ENCODE results near the gene KHSRP. TPM values are rescaled to one million over a fixed set of nuclear protein-coding genes. Genes with fewer than 3 reads are reported as not detected.

Gene KHSRP
- total RNA-seq: 186 TPM

GRCh38 chr19:6424195-6424938, at the start of gene KHSRP:
Gene KHSRP (minus strand): TSS chr19:6424811. CDS start chr19:6424701, 110 bp downstream.

GRCh38 chr19:6464070-6464873, 39.7 kb upstream of the KHSRP start, which contains the start of gene CRB3:
Gene CRB3 (plus strand): TSS chr19:6464271. CDS start chr19:6464702, 431 bp downstream.

GRCh38 chr19:6459262-6460098, 34.9 kb upstream of the KHSRP start, which contains the start of gene SLC25A23:
Gene SLC25A23 (minus strand): TSS chr19:6459792. CDS start chr19:6459628, 164 bp downstream.

GRCh38 chr19:6433663-6434062, 9.1 kb upstream of the KHSRP start, which contains the start of gene SLC25A41:
Gene SLC25A41 (minus strand): TSS chr19:6433763. CDS start chr19:6433693, 70 bp downstream.

GRCh38 chr19:6393074-6393982, 31.3 kb downstream of the KHSRP start, which contains the start of gene GTF2F1:
Gene GTF2F1 (minus strand): TSS chr19:6393164. CDS start chr19:6392995, 169 bp downstream.

GRCh38 chr19:6375411-6376010, 49.1 kb downstream of the KHSRP start, which contains the start of gene PSPN:
Gene PSPN (minus strand): TSS chr19:6375933. CDS start chr19:6375849, 84 bp downstream.

GRCh38 chr19:6372594-6373095, 52.0 kb downstream of the KHSRP start, which contains the start of gene ALKBH7:
Gene ALKBH7 (plus strand): TSS chr19:6372794. CDS start chr19:6372821, 27 bp downstream.

Small RNA genes within 50 kb of the gene (small RNA-seq; reads per million reads assigned to genes)
- gene MIR6790 (ENCODE audit: low replicate concordance) (not detected), gene MIR6885 (ENCODE audit: low replicate concordance) (not detected)

Other genes starting within 250 kb of the KHSRP start
- 31.1 TPM for gene MLLT1, start 144.8 kb downstream of the KHSRP start, total RNA-seq
- gene ACER1, start 91.2 kb downstream of the KHSRP start, total RNA-seq: not detected
- gene CLPP, start 63.3 kb downstream of the KHSRP start, total RNA-seq: 43.0 TPM
- 147 TPM for gene ALKBH7, start 52.0 kb downstream of the KHSRP start, total RNA-seq
- 2.5 TPM for gene PSPN, start 48.9 kb downstream of the KHSRP start, total RNA-seq
- gene GTF2F1, start 31.6 kb downstream of the KHSRP start, total RNA-seq: 59.6 TPM
- 0.53 TPM for gene SLC25A41, start 9.0 kb upstream of the KHSRP start, total RNA-seq
- 59.8 TPM for gene SLC25A23, start 35.0 kb upstream of the KHSRP start, total RNA-seq
- gene CRB3, start 39.5 kb upstream of the KHSRP start, total RNA-seq: 57.0 TPM
- gene DENND1C, start 57.0 kb upstream of the KHSRP start, total RNA-seq: 2.2 TPM
- gene TUBB4A, start 77.5 kb upstream of the KHSRP start, total RNA-seq: 17.9 TPM
- 0.76 TPM for gene TNFSF9, start 106.2 kb upstream of the KHSRP start, total RNA-seq
- gene CD70, start 166.3 kb upstream of the KHSRP start, total RNA-seq: 0.29 TPM
- gene TNFSF14, start 245.3 kb upstream of the KHSRP start, total RNA-seq: 0.70 TPM

All from metanephros (tissue), 2 donors.